HG03469 (cell line): Measurements from ENCODE around the gene ESD.
A peak's percentile ranks its signal among the peaks of the same experiment; 100 is the strongest.
"Not testable (repeated sequence)": the region's sequence is repeated elsewhere in the genome, so short reads cannot be mapped to it uniquely, and the experiment has no call there.

ENCODE experiments used
- ATAC-seq: cut with Tn5 transposase; IDR thresholded peaks from one replicate; pipeline ENCODE4 v1.9.1; 2021; ENCODE audit warnings: mild to moderate bottlenecking, moderate library complexity, moderate number of reproducible peaks; ENCODE audit not compliant: unreplicated experiment

ESD gene

GRCh38 chr13:46796515-46797474 is at the start of gene ESD:
TSS of gene ESD (minus strand) at chr13:46797161. CDS start at chr13:46791413, 5,748 bp downstream.
- peak; percentile 72 for ATAC-seq

- no peak for ATAC-seq
These were observed 49.8 kb upstream of the ESD start for GRCh38 chr13:46846726-46847125.

GRCh38 chr13:46845146-46845545 is 48.2 kb upstream of the ESD start:
- ATAC-seq: no peak

GRCh38 chr13:46844431-46844830 is 47.5 kb upstream of the ESD start:
- no peak for ATAC-seq

- ATAC-seq: no peak
These were observed 42.4 kb upstream of the ESD start for GRCh38 chr13:46839399-46839798.

- no peak for ATAC-seq
These were observed 37.7 kb upstream of the ESD start for GRCh38 chr13:46834657-46835056.

- ATAC-seq: no peak
These were observed 34.7 kb upstream of the ESD start for GRCh38 chr13:46831588-46832194.

GRCh38 chr13:46830405-46831005 is 33.5 kb upstream of the ESD start:
- no peak for ATAC-seq

- ATAC-seq: no peak
These were observed 25.6 kb upstream of the ESD start for GRCh38 chr13:46822551-46822950.

GRCh38 chr13:46817838-46818476 is 21.0 kb upstream of the ESD start:
- ATAC-seq: no peak

GRCh38 chr13:46817095-46817494 is 20.1 kb upstream of the ESD start:
- no peak for ATAC-seq

- ATAC-seq: no peak
These were observed 19.4 kb upstream of the ESD start for GRCh38 chr13:46816371-46816770.

GRCh38 chr13:46812301-46812797 is 15.4 kb upstream of the ESD start:
- no peak for ATAC-seq

GRCh38 chr13:46810440-46810839 is 13.5 kb upstream of the ESD start:
- ATAC-seq: no peak

- not testable (repeated sequence) for ATAC-seq
These were observed 8.0 kb upstream of the ESD start for GRCh38 chr13:46804921-46805320.

- no peak for ATAC-seq
These were observed 7.4 kb upstream of the ESD start for GRCh38 chr13:46804391-46804815.

- no peak for ATAC-seq
These were observed 6.6 kb upstream of the ESD start for GRCh38 chr13:46803586-46803985.

- no peak for ATAC-seq
These were observed 4.9 kb upstream of the ESD start for GRCh38 chr13:46801858-46802257.

- ATAC-seq: no peak
These were observed 2.2 kb upstream of the ESD start for GRCh38 chr13:46799139-46799538.

GRCh38 chr13:46797501-46798237 is 708 bp upstream of the ESD start:
- ATAC-seq: peak; percentile 4
